Thymus (tissue), 11 donors: ENCODE measurements around the gene ERCC8. TPM values are rescaled to one million over a fixed set of nuclear protein-coding genes. Genes with fewer than 3 reads are reported as not detected.
A peak's percentile ranks its signal among the peaks of the same experiment; 100 is the strongest.

Experiments
- DNase-seq, 9 donors: peaks; one replicate each; pipeline ENCODE4 v3.0.0-alpha.2; 2013; ENCODE audit warnings: low spot score in 9 of 9, low read depth in 6 of 9, missing footprints in 1 of 9
- H3K27ac ChIP-seq, 2 donors: one replicate each; pipeline ENCODE4 v1.5.1; 2013; ENCODE audit warnings: control low read depth in 1 of 2, low read depth in 1 of 2, low read length in 1 of 2, mild to moderate bottlenecking in 1 of 2, moderate library complexity in 1 of 2
- H3K27me3 ChIP-seq, 2 donors: one replicate each; pipeline ENCODE4 v1.5.1; 2013; ENCODE audit warnings: low read length in 1 of 2; ENCODE audit not compliant: control insufficient read depth in 2 of 2, insufficient read depth in 1 of 2
- H3K36me3 ChIP-seq, 2 donors: one replicate each; pipeline ENCODE4 v1.5.1; 2013; ENCODE audit warnings: low read length in 1 of 2, mild to moderate bottlenecking in 1 of 2, moderate library complexity in 1 of 2; ENCODE audit not compliant: control insufficient read depth in 2 of 2, insufficient read depth in 2 of 2
- H3K4me1 ChIP-seq, 2 donors: one replicate each; pipeline ENCODE4 v1.5.1; 2013; ENCODE audit warnings: low read length in 2 of 2; ENCODE audit not compliant: control insufficient read depth in 2 of 2, insufficient read depth in 2 of 2
- H3K4me3 ChIP-seq, 2 donors: one replicate each; pipeline ENCODE4 v1.5.1; 2013; ENCODE audit warnings: low read length in 2 of 2, control low read depth in 1 of 2, mild to moderate bottlenecking in 1 of 2
- H3K9me3 ChIP-seq, 2 donors: one replicate each; pipeline ENCODE4 v1.5.1; 2013; ENCODE audit warnings: low read length in 1 of 2, mild to moderate bottlenecking in 1 of 2; ENCODE audit not compliant: control insufficient read depth in 2 of 2, insufficient read depth in 1 of 2
- WGBS: extraction: QIAGEN DNeasy Blood & Tissue Kit; methylation state at CpG from one replicate; pipeline ENCODE4 v1.1.7; 2013; 5-methylcytosine and 5-hydroxymethylcytosine counted together
- polyA plus RNA-seq: library from polyadenylated mRNA; stranded (reverse); fragments of 200-250 nt; gene quantifications from one replicate; pipeline ENCODE4 v1.2.3, GENCODE V29; 2013
- total RNA-seq: library from RNA; stranded (reverse); fragments of 120-200 nt; gene quantifications from one replicate; pipeline ENCODE4 v1.2.4, GENCODE V29; 2013
- donor health status: healthy.

Gene ERCC8
- total and polyA plus RNA-seq, 2 donors = 7.9 to 17.9 TPM

DNA sequence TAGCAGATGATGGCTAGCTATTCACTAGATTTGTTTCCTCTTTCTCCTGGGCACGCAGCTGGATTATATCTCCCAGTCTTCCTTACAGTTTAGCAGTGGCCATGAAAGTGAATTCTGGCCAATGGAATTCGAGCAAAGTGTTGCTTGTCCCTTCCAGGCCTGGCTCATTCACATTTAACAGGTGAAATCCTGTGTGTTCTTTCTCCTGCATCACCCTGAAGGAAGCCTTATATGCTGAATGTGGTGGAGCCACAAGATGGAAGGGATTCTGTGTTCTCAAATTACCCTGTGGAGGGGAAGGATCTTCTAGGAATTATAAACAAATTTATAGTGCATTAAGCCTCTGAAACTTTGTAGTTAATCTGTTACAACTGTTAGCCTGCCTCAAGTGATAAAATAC lies 92.6 kb downstream of the ERCC8 start:
- WGBS = 82% methylated on average over 2 of the region's 2 CpGs
- Histone ChIP-seq H3K9me3 (no peaks in the 10 kb centered on the region), H3K27me3 (no peaks in the 10 kb centered on the region), H3K36me3 (no peaks in the 10 kb centered on the region), H3K4me1 (no peaks in the 10 kb centered on the region), H3K4me3 (no peak overlapping the region), H3K27ac (no peak overlapping the region)
- no peak for DNase-seq

DNA sequence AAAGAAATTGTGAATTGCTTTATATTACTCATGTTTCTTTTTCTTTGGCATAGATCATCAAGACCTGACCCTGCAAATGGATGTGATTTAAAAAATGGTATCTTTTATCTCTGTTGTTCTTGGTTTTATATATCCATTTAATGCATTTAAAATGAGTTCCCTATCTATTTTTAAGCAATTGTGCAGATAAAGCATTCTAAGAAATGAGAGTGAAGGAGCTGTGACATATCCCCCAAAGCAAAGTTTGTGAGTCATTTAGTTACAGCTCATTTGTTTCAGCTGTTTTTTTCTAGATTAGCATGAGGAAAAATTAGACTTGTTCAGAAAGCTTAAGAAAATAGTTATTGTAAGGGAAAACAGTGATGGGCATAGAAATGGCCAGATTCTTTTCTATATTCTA lies 93.2 kb downstream of the ERCC8 start:
- Histone ChIP-seq H3K4me1 (no peaks in the 10 kb centered on the region), H3K4me3 (no peak overlapping the region), H3K27ac (no peak overlapping the region), H3K9me3 (no peaks in the 10 kb centered on the region), H3K36me3 (no peaks in the 10 kb centered on the region), H3K27me3 (no peaks in the 10 kb centered on the region)
- no peak for DNase-seq

DNA sequence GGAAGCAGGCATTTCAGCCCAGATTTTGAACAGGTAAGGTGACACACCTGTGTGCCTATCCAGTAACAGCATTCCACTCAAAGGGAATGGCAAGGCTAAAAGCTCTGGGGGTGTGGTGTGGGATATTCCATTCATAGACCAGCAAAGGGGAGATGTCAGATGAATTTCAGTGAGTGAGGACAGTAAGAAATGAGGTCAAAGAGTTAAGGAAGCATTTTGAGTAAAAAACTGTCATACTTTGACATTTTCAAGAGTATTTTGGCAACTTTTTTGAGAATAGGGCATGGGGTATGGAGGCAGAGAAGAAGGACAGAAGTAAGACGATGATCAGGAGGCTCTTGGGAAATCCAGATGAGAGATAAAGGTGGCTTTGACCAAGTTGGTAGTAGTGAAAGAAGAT lies 98.6 kb downstream of the ERCC8 start:
- Histone ChIP-seq H3K4me3 (no peak overlapping the region), H3K27ac (no peak overlapping the region), H3K4me1 (peaks cover 5 to 12% of the 10 kb centered on the region in 2 donors), H3K27me3 (peaks cover 33 to 47% of the 10 kb centered on the region in 2 donors), H3K9me3 (no peaks in the 10 kb centered on the region), H3K36me3 (no peaks in the 10 kb centered on the region)
- no peak for DNase-seq
- 98% methylated on average over 1 of the region's 1 CpG for WGBS

DNA sequence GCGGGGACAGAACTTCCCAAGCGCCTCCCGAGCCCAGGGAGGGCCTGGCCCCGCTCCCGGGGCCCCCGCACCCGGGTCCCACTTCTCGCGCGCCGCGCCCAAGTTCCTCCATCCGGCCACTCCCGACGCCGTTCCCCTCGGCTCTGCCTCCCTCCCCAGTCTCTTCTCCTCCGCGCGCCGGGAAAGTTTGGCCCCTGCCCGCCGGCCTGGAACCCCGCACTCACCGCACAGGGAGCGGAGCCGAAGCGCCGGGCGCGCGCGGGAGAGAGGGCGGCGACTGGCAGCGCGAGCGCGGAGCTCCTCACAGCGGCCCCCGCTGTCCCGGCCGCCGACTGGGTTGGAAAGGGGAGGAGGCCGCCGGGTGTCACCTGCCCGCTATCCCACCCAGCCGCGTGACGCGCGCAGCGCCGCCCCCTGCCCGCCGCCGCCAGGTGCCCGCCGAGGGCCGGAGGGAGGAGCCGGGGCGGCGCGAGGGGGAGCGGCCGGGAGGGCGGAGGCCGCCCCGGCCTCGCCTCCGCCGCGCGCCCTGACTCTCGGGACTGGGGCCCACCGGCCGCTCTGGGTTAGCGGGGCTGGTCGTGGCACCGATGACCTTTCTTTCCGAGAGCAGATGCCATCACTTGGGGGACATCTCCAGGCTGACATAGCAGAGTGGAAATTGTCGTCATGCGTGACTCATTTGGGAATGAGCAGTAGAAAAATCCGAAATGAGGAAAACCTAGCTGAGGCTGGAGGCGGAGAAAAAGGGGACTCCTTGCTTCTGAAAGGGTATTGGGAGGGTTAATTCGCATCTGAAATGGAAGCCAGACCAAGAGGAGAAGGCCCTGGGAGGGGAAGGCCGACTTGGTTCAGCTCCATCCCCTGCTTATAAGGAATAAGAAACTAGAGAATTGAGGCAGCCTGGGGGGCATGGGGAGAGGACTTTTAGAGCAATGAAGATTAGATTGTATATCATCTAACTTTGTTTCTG lies 100.6 kb downstream of the ERCC8 start, which contains the start of gene ELOVL7:
TSS of gene ELOVL7 (minus strand) at position 334 of the 970 bp plus-strand sequence. CDS start 56,872 bp downstream, outside the sequence.
- Histone ChIP-seq H3K9me3 (no peaks in the 10 kb centered on the region), H3K27ac (no peak within 1 kb of the TSS), H3K36me3 (no peaks in the 10 kb centered on the region), H3K4me3 (peak within 1 kb of the TSS; percentile 35 to 62), H3K27me3 (peaks cover 33 to 59% of the 10 kb centered on the region in 2 donors), H3K4me1 (peaks cover 5 to 12% of the 10 kb centered on the region in 2 donors)
- DNase-seq = peak in 8 of 9 donors; percentile 17 to 63 (median 42)
- under 1% methylated on average over 87 of the region's 87 CpGs for WGBS

DNA sequence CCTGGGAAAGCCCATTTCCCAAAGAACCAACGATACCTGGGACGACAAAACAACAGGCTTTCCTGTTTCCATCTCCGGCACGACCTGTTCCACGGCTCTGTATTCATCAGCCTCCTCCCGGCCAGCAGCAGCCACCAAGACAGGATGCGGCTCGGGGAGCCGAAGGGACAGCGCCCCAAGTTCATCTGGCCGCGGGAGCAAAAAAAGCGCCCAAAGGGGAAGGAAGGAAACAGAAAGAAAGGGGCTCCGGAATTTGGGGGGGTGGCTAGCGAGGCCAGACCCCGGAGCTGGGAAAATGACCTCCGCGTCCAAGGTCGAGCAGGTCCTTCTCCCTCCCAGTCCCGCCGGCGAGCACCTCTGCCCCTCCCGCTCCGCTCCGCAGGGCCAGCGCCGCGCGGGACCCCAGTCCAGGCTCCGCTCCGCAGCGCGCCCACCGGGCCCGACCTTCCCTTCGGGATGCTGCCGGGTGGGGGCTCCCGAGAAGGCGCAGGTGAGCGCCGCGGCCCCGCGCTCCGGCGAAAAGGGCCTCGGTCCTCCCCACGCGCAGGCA lies 101.4 kb downstream of the ERCC8 start:
- Histone ChIP-seq H3K4me1 (peaks cover 5 to 12% of the 10 kb centered on the region in 2 donors), H3K36me3 (no peaks in the 10 kb centered on the region), H3K27me3 (peaks cover 33 to 59% of the 10 kb centered on the region in 2 donors), H3K4me3 (peak overlapping the region; percentile 35 to 62), H3K9me3 (no peaks in the 10 kb centered on the region), H3K27ac (no peak overlapping the region)
- DNase-seq = peak in 2 of 9 donors; percentile 0 to 9
- under 1% methylated on average over 49 of the region's 49 CpGs for WGBS

DNA sequence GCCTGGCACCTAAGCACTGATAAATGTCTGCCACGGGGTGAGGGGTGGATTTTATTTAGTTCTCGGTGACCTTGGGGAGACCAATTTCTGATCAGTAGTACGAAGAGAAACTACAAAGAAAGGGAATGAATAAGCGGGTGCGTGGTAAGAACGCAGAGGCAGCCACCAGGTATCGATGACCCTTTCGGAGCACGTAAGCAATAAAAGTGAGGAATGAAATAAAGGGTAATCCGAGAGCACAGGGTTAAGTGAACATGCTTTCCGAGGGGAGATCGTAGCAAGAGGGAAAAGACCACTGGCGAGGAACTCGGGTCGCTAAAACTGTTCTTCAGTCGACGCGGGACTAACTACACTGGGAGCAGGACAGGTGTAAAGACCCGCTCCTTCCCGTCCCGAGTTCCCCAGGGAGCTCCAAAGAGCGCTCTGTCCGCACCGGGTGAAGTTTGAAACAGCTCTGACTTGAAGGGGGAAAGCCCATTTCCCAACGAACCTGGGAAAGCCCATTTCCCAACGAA lies 101.9 kb downstream of the ERCC8 start:
- H3K36me3 ChIP-seq = no peaks in the 10 kb centered on the region
- H3K4me3 ChIP-seq = peak overlapping the region; percentile 35 to 62
- H3K27ac ChIP-seq = no peak overlapping the region
- H3K27me3 ChIP-seq = peaks cover 33 to 59% of the 10 kb centered on the region in 2 donors
- no peaks in the 10 kb centered on the region for H3K9me3 ChIP-seq
- H3K4me1 ChIP-seq = peaks cover 5 to 12% of the 10 kb centered on the region in 2 donors
- peak in 1 of 9 donors; percentile 7 for DNase-seq
- WGBS = 36% methylated on average over 26 of the region's 26 CpGs

DNA sequence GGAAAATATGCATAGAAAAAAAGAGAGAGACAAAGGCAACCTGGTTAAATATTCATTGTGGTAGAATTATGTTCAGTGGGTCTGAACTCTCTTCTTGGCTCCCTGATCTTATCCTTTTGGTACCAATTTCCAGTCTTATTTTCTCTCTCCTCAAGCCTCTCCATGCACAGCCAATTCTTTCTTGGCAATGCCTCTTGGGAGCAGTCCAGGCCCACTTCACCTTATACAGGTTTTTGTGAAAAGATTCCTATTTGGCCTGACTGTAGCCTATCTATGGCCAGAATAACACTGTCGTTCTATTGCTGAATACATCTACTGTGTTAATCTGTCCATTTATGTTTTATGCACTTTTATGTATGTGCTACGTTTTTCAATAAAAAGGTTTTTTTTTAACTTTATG lies 103.5 kb downstream of the ERCC8 start:
- H3K27ac ChIP-seq = no peak overlapping the region
- H3K4me1 ChIP-seq = peaks cover 5 to 12% of the 10 kb centered on the region in 2 donors
- H3K9me3 ChIP-seq = no peaks in the 10 kb centered on the region
- H3K4me3 ChIP-seq = no peak overlapping the region
- WGBS = 89% methylated on average over 2 of the region's 2 CpGs
- H3K27me3 ChIP-seq = peaks cover 33 to 58% of the 10 kb centered on the region in 2 donors
- H3K36me3 ChIP-seq = no peaks in the 10 kb centered on the region
- DNase-seq = no peak

DNA sequence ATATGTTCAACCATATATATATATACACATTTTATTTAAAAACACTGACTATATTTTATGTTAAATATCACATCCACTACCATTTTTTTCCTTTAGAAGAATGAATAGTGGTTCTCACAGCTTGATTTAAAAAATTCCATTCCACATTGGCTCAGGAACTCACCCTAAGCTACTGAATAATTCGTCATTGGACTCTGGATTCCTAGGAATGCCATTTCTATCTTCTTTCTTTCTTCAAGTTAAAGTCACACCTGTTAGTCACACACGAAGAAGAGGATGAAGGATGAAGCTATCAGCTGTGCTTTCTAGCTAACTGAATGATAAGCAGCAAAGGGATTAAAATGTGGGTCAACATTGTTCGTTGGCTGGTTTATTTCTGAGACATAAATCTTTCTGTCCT lies 108.7 kb downstream of the ERCC8 start:
- no peaks in the 10 kb centered on the region for H3K36me3 ChIP-seq
- H3K9me3 ChIP-seq = no peaks in the 10 kb centered on the region
- 91% methylated on average over 3 of the region's 3 CpGs for WGBS
- DNase-seq = no peak
- peaks cover 0 to 10% of the 10 kb centered on the region in 2 donors for H3K27me3 ChIP-seq
- H3K4me3 ChIP-seq = no peak overlapping the region
- H3K4me1 ChIP-seq = no peaks in the 10 kb centered on the region
- H3K27ac ChIP-seq = no peak overlapping the region

DNA sequence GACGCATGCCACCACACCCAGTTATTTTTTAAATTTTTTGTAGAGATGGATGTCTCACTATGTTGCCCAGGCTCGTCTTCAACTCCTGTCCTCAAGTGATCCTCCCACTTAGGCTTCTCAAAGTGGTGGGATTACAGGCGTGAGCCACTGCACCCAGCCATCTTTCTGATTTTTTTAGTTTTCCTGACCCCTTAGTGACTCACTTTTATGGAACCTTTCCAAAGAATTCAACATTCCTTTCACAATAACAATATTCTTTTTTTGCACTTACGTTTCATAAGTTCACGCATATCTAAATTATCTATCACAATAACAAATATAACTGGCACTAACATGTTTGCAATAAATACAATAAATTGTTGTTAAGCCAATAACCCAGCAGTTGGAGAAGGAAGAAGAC lies 109.3 kb downstream of the ERCC8 start:
- H3K4me3 ChIP-seq = no peak overlapping the region
- no peaks in the 10 kb centered on the region for H3K9me3 ChIP-seq
- peaks cover 0 to 7% of the 10 kb centered on the region in 2 donors for H3K27me3 ChIP-seq
- no peak overlapping the region for H3K27ac ChIP-seq
- WGBS = 87% methylated on average over 5 of the region's 5 CpGs
- H3K4me1 ChIP-seq = no peaks in the 10 kb centered on the region
- H3K36me3 ChIP-seq = no peaks in the 10 kb centered on the region
- no peak for DNase-seq
